HepG2 (cell line): ENCODE measurements around the gene JPH4. TPM values are rescaled to one million over a fixed set of nuclear protein-coding genes. Genes with fewer than 3 reads are reported as not detected.

Experiments used
- ARNTL ChIP-seq: sonication (generic); formaldehyde crosslinking; IDR thresholded peaks from 2 replicates; pipeline ENCODE4 v1.4.0; 2020; ENCODE audit warnings: mild to moderate bottlenecking, missing genetic modification reagents
- FOSL1 ChIP-seq: sonication (generic); formaldehyde crosslinking; IDR thresholded peaks from 2 replicates; pipeline ENCODE4 v1.9.0; 2021; ENCODE audit warnings: missing genetic modification reagents, borderline replicate concordance
- KLF12 ChIP-seq: sonication (generic); formaldehyde crosslinking; IDR thresholded peaks from 2 replicates; pipeline ENCODE4 v1.4.0; 2020; ENCODE audit warnings: missing genetic modification reagents, borderline replicate concordance
- MIER2 ChIP-seq: IDR thresholded peaks from 2 replicates; pipeline ENCODE4 v1.6.1; 2016; ENCODE audit warnings: missing biosample characterization, missing genetic modification reagents
- NR2C2 ChIP-seq: sonication (generic); formaldehyde crosslinking; IDR thresholded peaks from 2 replicates; pipeline ENCODE4 v1.4.0; 2020; ENCODE audit warnings: missing genetic modification reagents, mild to moderate bottlenecking, moderate library complexity, borderline replicate concordance
- ZNF496 ChIP-seq: sonication (generic); formaldehyde crosslinking; IDR thresholded peaks from 2 replicates; pipeline ENCODE4 v1.8.1; 2023; ENCODE audit warnings: mild to moderate bottlenecking, moderate library complexity, missing genetic modification reagents; ENCODE audit not compliant: insufficient replicate concordance
- ZNF839 ChIP-seq: sonication (generic); formaldehyde crosslinking; IDR thresholded peaks from 2 replicates; pipeline ENCODE4 v1.4.0; 2020; ENCODE audit warnings: missing genetic modification reagents, mild to moderate bottlenecking, borderline replicate concordance
- polyA plus RNA-seq, 8 experiments: library from polyadenylated mRNA; depleted of rRNA in 3 of 8; stranded (reverse) in 7 of 8; unstranded in 1 of 8; fragments of >200 nt; fragmentation: Illumina TruSeq in 4 of 8; extraction: Trizol in 4 of 8; gene quantifications; 2 replicates each; pipeline versions ENCODE4 v1.2.1 to v1.2.3, GENCODE V29; 2011 to 2016; ENCODE audit warnings: low read depth in 4 of 8, missing spikeins in 1 of 8, mixed read lengths in 1 of 8; ENCODE audit not compliant: insufficient read depth in 1 of 8
- total RNA-seq, 5 experiments: library from RNA; depleted of rRNA; stranded (reverse); fragments of >200 nt; fragmentation: Illumina TruSeq; extraction: Trizol; gene quantifications; 2 replicates each; pipeline ENCODE4 v1.2.3, GENCODE V29; 2016; ENCODE audit warnings: low read depth in 1 of 5
- TF ChIP-seq, protein P1 (sequence below): sonication (generic); formaldehyde crosslinking; IDR thresholded peaks from 2 replicates; pipeline ENCODE4 v1.4.0; 2020; ENCODE audit warnings: mild to moderate bottlenecking, missing genetic modification reagents
- TF ChIP-seq, protein P2 (sequence below): sonication (generic); formaldehyde crosslinking; IDR thresholded peaks from 2 replicates; pipeline ENCODE4 v1.9.0; 2021; ENCODE audit warnings: mild to moderate bottlenecking, missing genetic modification reagents
- TF ChIP-seq, protein P3 (sequence below): IDR thresholded peaks from 2 replicates; pipeline ENCODE4 v1.6.1; 2016; ENCODE audit warnings: mild to moderate bottlenecking, missing biosample characterization, missing genetic modification reagents
- TF ChIP-seq, protein P4 (sequence below): sonication (generic); formaldehyde crosslinking; IDR thresholded peaks from 2 replicates; pipeline ENCODE4 v1.9.0; 2022; ENCODE audit warnings: missing genetic modification reagents, mild to moderate bottlenecking, borderline replicate concordance
- TF ChIP-seq, protein P5 (sequence below): sonication (generic); formaldehyde crosslinking; IDR thresholded peaks from 2 replicates; pipeline ENCODE4 v1.4.0; 2020; ENCODE audit warnings: missing genetic modification reagents

The JPH4 gene
- total and polyA plus RNA-seq, 2 of the 13 experiments (the other 11 are each of a cell fraction or from before 2014, with no cell fraction given) = 0.08 to 0.22 TPM

DNA sequence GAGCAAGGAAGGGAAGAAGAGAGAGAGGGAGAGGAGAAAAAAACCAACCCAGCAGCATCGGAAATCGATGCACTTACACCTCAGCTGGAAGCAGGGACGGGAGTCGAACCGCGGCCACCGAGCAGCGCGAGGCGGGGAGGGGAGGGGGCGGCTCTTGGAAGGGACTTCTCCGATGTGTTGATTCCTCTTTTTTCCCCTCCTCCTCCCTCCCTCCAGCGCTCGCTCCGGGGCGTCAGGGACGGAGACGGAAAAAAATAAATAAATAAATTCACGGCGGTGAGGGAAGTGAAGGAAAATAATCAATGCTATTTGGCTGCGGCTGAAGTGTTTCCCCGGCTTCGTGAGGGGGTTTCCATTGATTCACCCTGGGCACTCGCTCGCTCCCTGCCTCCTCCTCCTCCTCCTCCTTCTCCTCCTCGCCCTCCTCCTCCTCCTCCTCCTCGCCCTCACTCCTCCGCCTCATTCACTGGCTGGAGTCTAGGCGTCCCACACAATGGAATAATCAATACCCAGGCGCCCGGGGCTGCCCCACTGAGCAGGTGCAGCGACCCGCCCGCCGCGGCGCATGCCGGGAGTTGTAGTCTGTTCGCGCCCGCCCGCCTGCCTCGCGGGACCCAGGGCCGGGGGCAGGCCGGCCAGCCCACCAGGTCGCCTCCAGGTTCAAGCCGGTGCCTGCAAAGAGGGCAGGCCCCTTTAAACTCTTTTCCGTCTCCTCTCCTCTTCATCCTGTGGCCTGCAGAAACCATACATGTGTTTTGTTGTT, 27.1 kb downstream of the JPH4 start, which contains the start of gene ZFHX2 (continued):
- TF ChIP-seq, protein P1, sequence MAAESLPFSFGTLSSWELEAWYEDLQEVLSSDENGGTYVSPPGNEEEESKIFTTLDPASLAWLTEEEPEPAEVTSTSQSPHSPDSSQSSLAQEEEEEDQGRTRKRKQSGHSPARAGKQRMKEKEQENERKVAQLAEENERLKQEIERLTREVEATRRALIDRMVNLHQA (CRISPR knock-in tag) = 0 out of 2 replicates have a peak, but pooled peaks have one; percentile 34
- 0 out of 2 replicates have a peak, but pooled peaks have one; percentile 65 for TF ChIP-seq ZNF839 (CRISPR knock-in tag)
- TF ChIP-seq FOSL1 (CRISPR knock-in tag) = no peak
- TF ChIP-seq ZNF496 (CRISPR knock-in tag) = no peak
- TF ChIP-seq ARNTL = peak; percentile 65; the same call in 1 of the 2 replicates
- TF ChIP-seq, protein P2, sequence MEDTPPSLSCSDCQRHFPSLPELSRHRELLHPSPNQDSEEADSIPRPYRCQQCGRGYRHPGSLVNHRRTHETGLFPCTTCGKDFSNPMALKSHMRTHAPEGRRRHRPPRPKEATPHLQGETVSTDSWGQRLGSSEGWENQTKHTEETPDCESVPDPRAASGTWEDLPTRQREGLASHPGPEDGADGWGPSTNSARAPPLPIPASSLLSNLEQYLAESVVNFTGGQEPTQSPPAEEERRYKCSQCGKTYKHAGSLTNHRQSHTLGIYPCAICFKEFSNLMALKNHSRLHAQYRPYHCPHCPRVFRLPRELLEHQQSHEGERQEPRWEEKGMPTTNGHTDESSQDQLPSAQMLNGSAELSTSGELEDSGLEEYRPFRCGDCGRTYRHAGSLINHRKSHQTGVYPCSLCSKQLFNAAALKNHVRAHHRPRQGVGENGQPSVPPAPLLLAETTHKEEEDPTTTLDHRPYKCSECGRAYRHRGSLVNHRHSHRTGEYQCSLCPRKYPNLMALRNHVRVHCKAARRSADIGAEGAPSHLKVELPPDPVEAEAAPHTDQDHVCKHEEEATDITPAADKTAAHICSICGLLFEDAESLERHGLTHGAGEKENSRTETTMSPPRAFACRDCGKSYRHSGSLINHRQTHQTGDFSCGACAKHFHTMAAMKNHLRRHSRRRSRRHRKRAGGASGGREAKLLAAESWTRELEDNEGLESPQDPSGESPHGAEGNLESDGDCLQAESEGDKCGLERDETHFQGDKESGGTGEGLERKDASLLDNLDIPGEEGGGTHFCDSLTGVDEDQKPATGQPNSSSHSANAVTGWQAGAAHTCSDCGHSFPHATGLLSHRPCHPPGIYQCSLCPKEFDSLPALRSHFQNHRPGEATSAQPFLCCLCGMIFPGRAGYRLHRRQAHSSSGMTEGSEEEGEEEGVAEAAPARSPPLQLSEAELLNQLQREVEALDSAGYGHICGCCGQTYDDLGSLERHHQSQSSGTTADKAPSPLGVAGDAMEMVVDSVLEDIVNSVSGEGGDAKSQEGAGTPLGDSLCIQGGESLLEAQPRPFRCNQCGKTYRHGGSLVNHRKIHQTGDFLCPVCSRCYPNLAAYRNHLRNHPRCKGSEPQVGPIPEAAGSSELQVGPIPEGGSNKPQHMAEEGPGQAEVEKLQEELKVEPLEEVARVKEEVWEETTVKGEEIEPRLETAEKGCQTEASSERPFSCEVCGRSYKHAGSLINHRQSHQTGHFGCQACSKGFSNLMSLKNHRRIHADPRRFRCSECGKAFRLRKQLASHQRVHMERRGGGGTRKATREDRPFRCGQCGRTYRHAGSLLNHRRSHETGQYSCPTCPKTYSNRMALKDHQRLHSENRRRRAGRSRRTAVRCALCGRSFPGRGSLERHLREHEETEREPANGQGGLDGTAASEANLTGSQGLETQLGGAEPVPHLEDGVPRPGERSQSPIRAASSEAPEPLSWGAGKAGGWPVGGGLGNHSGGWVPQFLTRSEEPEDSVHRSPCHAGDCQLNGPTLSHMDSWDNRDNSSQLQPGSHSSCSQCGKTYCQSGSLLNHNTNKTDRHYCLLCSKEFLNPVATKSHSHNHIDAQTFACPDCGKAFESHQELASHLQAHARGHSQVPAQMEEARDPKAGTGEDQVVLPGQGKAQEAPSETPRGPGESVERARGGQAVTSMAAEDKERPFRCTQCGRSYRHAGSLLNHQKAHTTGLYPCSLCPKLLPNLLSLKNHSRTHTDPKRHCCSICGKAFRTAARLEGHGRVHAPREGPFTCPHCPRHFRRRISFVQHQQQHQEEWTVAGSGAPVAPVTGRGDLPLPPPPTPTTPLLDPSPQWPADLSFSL = no peak
- peak; percentile 97 for TF ChIP-seq NR2C2
- TF ChIP-seq, protein P3, sequence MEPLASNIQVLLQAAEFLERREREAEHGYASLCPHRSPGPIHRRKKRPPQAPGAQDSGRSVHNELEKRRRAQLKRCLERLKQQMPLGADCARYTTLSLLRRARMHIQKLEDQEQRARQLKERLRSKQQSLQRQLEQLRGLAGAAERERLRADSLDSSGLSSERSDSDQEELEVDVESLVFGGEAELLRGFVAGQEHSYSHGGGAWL (CRISPR knock-in tag) = peak; percentile 49
- TF ChIP-seq MIER2 (CRISPR knock-in tag) = 0 out of 2 replicates have a peak, but pooled peaks have one; percentile 38
- peak; percentile 97 for TF ChIP-seq KLF12 (CRISPR knock-in tag)
- TF ChIP-seq, protein P4, sequence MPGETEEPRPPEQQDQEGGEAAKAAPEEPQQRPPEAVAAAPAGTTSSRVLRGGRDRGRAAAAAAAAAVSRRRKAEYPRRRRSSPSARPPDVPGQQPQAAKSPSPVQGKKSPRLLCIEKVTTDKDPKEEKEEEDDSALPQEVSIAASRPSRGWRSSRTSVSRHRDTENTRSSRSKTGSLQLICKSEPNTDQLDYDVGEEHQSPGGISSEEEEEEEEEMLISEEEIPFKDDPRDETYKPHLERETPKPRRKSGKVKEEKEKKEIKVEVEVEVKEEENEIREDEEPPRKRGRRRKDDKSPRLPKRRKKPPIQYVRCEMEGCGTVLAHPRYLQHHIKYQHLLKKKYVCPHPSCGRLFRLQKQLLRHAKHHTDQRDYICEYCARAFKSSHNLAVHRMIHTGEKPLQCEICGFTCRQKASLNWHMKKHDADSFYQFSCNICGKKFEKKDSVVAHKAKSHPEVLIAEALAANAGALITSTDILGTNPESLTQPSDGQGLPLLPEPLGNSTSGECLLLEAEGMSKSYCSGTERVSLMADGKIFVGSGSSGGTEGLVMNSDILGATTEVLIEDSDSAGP = peak; percentile 92; the same call in 1 of the 2 replicates
- TF ChIP-seq, protein P5, sequence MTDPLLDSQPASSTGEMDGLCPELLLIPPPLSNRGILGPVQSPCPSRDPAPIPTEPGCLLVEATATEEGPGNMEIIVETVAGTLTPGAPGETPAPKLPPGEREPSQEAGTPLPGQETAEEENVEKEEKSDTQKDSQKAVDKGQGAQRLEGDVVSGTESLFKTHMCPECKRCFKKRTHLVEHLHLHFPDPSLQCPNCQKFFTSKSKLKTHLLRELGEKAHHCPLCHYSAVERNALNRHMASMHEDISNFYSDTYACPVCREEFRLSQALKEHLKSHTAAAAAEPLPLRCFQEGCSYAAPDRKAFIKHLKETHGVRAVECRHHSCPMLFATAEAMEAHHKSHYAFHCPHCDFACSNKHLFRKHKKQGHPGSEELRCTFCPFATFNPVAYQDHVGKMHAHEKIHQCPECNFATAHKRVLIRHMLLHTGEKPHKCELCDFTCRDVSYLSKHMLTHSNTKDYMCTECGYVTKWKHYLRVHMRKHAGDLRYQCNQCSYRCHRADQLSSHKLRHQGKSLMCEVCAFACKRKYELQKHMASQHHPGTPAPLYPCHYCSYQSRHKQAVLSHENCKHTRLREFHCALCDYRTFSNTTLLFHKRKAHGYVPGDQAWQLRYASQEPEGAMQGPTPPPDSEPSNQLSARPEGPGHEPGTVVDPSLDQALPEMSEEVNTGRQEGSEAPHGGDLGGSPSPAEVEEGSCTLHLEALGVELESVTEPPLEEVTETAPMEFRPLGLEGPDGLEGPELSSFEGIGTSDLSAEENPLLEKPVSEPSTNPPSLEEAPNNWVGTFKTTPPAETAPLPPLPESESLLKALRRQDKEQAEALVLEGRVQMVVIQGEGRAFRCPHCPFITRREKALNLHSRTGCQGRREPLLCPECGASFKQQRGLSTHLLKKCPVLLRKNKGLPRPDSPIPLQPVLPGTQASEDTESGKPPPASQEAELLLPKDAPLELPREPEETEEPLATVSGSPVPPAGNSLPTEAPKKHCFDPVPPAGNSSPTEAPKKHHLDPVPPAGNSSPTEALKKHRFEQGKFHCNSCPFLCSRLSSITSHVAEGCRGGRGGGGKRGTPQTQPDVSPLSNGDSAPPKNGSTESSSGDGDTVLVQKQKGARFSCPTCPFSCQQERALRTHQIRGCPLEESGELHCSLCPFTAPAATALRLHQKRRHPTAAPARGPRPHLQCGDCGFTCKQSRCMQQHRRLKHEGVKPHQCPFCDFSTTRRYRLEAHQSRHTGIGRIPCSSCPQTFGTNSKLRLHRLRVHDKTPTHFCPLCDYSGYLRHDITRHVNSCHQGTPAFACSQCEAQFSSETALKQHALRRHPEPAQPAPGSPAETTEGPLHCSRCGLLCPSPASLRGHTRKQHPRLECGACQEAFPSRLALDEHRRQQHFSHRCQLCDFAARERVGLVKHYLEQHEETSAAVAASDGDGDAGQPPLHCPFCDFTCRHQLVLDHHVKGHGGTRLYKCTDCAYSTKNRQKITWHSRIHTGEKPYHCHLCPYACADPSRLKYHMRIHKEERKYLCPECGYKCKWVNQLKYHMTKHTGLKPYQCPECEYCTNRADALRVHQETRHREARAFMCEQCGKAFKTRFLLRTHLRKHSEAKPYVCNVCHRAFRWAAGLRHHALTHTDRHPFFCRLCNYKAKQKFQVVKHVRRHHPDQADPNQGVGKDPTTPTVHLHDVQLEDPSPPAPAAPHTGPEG (CRISPR knock-in tag) = peak; percentile 98
